Endothelial cell of umbilical vein (primary cell): Measurements from ENCODE around the gene SLCO3A1. TPM values are rescaled to one million over a fixed set of nuclear protein-coding genes. Genes with fewer than 3 reads are reported as not detected.

Experiments
- BruUV-seq: library from RNA; stranded (reverse); fragments of 400-500 nt; replicated peaks from 2 replicates; lab custom pipeline; 2021; lab: Mats Ljungman, UMichigan
- CTCF ChIA-PET: fragments of 300-600, 350-600 bp; sonication (Branson Sonifier 250); formaldehyde crosslinking; loops from one replicate; lab custom pipeline; 2021; ENCODE audit warnings: antibody characterized with exemption, inconsistent platforms; lab: Charles Lee
- POLR2A ChIA-PET: fragments of 300-600, 350-600 bp; sonication (Branson Sonifier 250); formaldehyde crosslinking; loops from one replicate; lab custom pipeline; 2021; ENCODE audit warnings: antibody characterized with exemption, inconsistent platforms; lab: Charles Lee
- DNase-seq: peaks from one replicate; pipeline ENCODE4 v3.0.0-alpha.2; 2011; ENCODE audit warnings: low read depth, low spot score
- FAIRE-seq: peaks from 2 replicates; lab custom pipeline; 2011; peaks lifted over from hg19 to GRCh38; lab: Jason Lieb, UNC
- H2AFZ ChIP-seq: 2 replicates; pipeline ENCODE4 v1.6.0; 2012; ENCODE audit warnings: low read depth, low read length, control low read depth, inconsistent platforms
- H3K27ac ChIP-seq: 2 replicates; pipeline ENCODE4 v1.5.1; 2011; ENCODE audit warnings: low read depth, mild to moderate bottlenecking, control low read depth, low read length, moderate library complexity; ENCODE audit not compliant: insufficient read depth
- H3K27me3 ChIP-seq, 2 experiments: 2 replicates each; pipeline versions ENCODE4 v1.6.0 to v1.6.1; 2011; ENCODE audit warnings: low read length in 2 of 2, mixed read lengths in 1 of 2; ENCODE audit not compliant: control insufficient read depth in 2 of 2, insufficient read depth in 2 of 2
- H3K36me3 ChIP-seq, 2 experiments: 2 replicates in 1 of 2; 3 replicates in 1 of 2; pipeline ENCODE4 v1.5.1; 2011; ENCODE audit warnings: low read length in 2 of 2, mild to moderate bottlenecking in 1 of 2, moderate library complexity in 1 of 2; ENCODE audit not compliant: control insufficient read depth in 2 of 2, insufficient read depth in 2 of 2; ENCODE audit errors: extremely low read depth in 1 of 2
- H3K4me1 ChIP-seq: 3 replicates; pipeline ENCODE4 v1.5.1; 2011; ENCODE audit warnings: mild to moderate bottlenecking, low read length; ENCODE audit not compliant: control insufficient read depth, insufficient read depth; ENCODE audit errors: extremely low read depth
- H3K4me2 ChIP-seq: 2 replicates; pipeline ENCODE4 v1.6.1; 2011; ENCODE audit warnings: low read length, control low read depth, mixed read lengths; ENCODE audit not compliant: insufficient read depth
- H3K4me3 ChIP-seq, 3 experiments: fragments of 200-600 bp in 1 of 3; sonication (generic), shearing (Covaris generic) in 1 of 3; replicated peaks in 1 of 3; 2 replicates each; pipeline ENCODE4 v1.5.1; 2011 to 2016; ENCODE audit warnings: control low read depth in 3 of 3, low read length in 3 of 3, mild to moderate bottlenecking in 2 of 3, inconsistent platforms in 1 of 3, low read depth in 1 of 3, moderate library complexity in 1 of 3; ENCODE audit not compliant: insufficient read depth in 1 of 3
- H3K79me2 ChIP-seq: 2 replicates; pipeline ENCODE4 v1.6.0; 2012; ENCODE audit warnings: low read length, inconsistent platforms; ENCODE audit not compliant: control insufficient read depth, insufficient read depth
- H3K9ac ChIP-seq: replicated peaks from 2 replicates; pipeline ENCODE3; 2011; ENCODE audit warnings: low read length, control low read depth; ENCODE audit not compliant: insufficient read depth; ENCODE audit errors: extremely low read depth
- H3K9me1 ChIP-seq: replicated peaks from 3 replicates; pipeline ENCODE4 v1.6.0; 2011; ENCODE audit warnings: mild to moderate bottlenecking, low read length; ENCODE audit not compliant: control insufficient read depth, insufficient read depth; ENCODE audit errors: extremely low read depth
- H3K9me3 ChIP-seq: replicated peaks from 2 replicates; pipeline ENCODE4 v1.5.1; 2012; ENCODE audit warnings: low read length, inconsistent platforms; ENCODE audit not compliant: control insufficient read depth, insufficient read depth
- H4K20me1 ChIP-seq: replicated peaks from 2 replicates; pipeline ENCODE3; 2011; ENCODE audit warnings: mild to moderate bottlenecking, low read length; ENCODE audit not compliant: control insufficient read depth, insufficient read depth; ENCODE audit errors: extremely low read depth
- EZH2 ChIP-seq: IDR thresholded peaks from 2 replicates; pipeline ENCODE4 v1.6.1; 2012; ENCODE audit warnings: borderline replicate concordance, low read depth, mild to moderate bottlenecking, moderate library complexity, low read length, inconsistent platforms; ENCODE audit not compliant: severe bottlenecking
- FOS ChIP-seq: IDR thresholded peaks from 2 replicates; pipeline ENCODE4 v1.6.1; 2011; ENCODE audit warnings: mild to moderate bottlenecking, low read length, moderate library complexity, borderline replicate concordance; ENCODE audit not compliant: insufficient read depth
- GATA2 ChIP-seq: IDR thresholded peaks from 2 replicates; pipeline ENCODE4 v1.7.0; 2011; ENCODE audit warnings: low read depth, mild to moderate bottlenecking, moderate library complexity, mixed read lengths, low read length; ENCODE audit not compliant: insufficient read length, insufficient read depth
- JUN ChIP-seq: IDR thresholded peaks from 2 replicates; pipeline ENCODE4 v1.6.1; 2011; ENCODE audit warnings: borderline replicate concordance, low read depth; ENCODE audit not compliant: insufficient read length, insufficient read depth
- MAX ChIP-seq: IDR thresholded peaks from 2 replicates; pipeline ENCODE4 v1.6.1; 2011; ENCODE audit not compliant: insufficient read depth, insufficient read length
- MYC ChIP-seq: IDR thresholded peaks from one replicate; pipeline ENCODE4 v1.6.1; 2011; ENCODE audit warnings: mild to moderate bottlenecking, low read depth, low read length
- POLR2A ChIP-seq: IDR thresholded peaks from 2 replicates; pipeline ENCODE4 v1.6.1; 2012; ENCODE audit warnings: low read depth, mild to moderate bottlenecking, control low read depth, low read length
- POLR2AphosphoS5 ChIP-seq: IDR thresholded peaks from 2 replicates; pipeline ENCODE4 v1.6.1; 2012; ENCODE audit warnings: low read depth, mild to moderate bottlenecking, control low read depth, low read length, moderate library complexity; ENCODE audit not compliant: insufficient read depth
- dilution Hi-C: fragments of 300-500 bp; cut with MboI; formaldehyde crosslinking; loops from one replicate; pipeline ENCODE4 v1.15.0; 2019; ENCODE audit warnings: low sequenced_read_pairs; ENCODE audit not compliant: extremely low pct_ligation_motif_present
- intact Hi-C: fragments of 100-400 bp; cut with micrococcal nuclease; formaldehyde crosslinking; loops from one replicate; pipeline ENCODE4 v1.10.0; 2022
- polyA plus RNA-seq, 4 experiments: library from polyadenylated mRNA; depleted of rRNA in 3 of 4; stranded (reverse) in 3 of 4; unstranded in 1 of 4; fragments of >200 nt; gene quantifications; 2 replicates each; pipeline versions ENCODE4 v1.2.1 to v1.2.3, GENCODE V29; 2011 to 2012; ENCODE audit warnings: missing spikeins in 1 of 4
- total RNA-seq: library from RNA; stranded (reverse); gene quantifications from 2 replicates; pipeline ENCODE4 v1.2.3, GENCODE V29; 2021
- TF ChIP-seq, protein P1 (sequence below), 2 donors: IDR thresholded peaks; 1 replicate in 1 of 2; 2 replicates in 1 of 2; pipeline ENCODE4 v1.5.1; 2011; ENCODE audit warnings: low read length in 2 of 2, mild to moderate bottlenecking in 2 of 2, moderate library complexity in 2 of 2, control low read depth in 1 of 2, inconsistent platforms in 1 of 2, low read depth in 1 of 2; ENCODE audit not compliant: insufficient read depth in 1 of 2; ENCODE audit errors: extremely low read depth in 1 of 2

Gene SLCO3A1
- total and polyA plus RNA-seq, 2 donors (not counting 3 experiments of a cell fraction or from before 2014, with no cell fraction given): 0.88 to 0.92 TPM

DNA sequence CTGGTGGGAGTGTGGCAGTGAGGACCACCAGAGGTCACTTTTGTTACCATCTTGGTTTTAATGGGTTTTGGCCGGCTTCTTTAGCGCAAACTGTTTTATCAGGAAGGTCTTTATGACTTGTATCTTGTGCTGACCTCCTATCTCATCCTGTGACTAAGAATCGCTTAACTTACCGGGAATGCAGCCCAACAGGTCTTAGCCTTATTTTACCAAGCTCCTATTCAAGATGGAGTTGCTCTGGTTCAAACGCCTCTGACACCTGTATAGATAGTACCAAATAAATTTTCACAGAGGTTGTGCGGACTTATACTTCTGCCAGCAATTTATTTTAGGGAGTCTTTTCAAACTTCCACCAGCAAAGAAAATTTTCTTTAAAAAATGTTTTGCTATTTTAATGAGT, 13.6 kb upstream of the SLCO3A1 start:
- Histone ChIP-seq H2AFZ (no peak overlapping the region), H3K9me1 (no peaks in the 10 kb centered on the region), H3K4me1 (no peaks in the 10 kb centered on the region), H3K36me3 (no peaks in the 10 kb centered on the region), H3K4me2 (no peak overlapping the region), H3K9me3 (no peaks in the 10 kb centered on the region), H3K27me3 (no peaks in the 10 kb centered on the region), H4K20me1 (no peaks in the 10 kb centered on the region), H3K9ac (no peak overlapping the region), H3K4me3 (no peak overlapping the region), H3K79me2 (no peaks in the 10 kb centered on the region), H3K27ac (no peak overlapping the region)
- intact Hi-C loops: no loop called here
- dilution Hi-C loops: no loop called here
- no TSS peak for BruUV-seq
- ChIA-PET CTCF (no interaction called here), POLR2A (no interaction called here)
- FAIRE-seq (no peak), DNase-seq (no peak)
- TF ChIP-seq MAX (no peak), GATA2 (no peak), FOS (no peak), MYC (no peak), POLR2AphosphoS5 (no peak), POLR2A (no peak), EZH2 (no peak), JUN (no peak)
- TF ChIP-seq, protein P1, sequence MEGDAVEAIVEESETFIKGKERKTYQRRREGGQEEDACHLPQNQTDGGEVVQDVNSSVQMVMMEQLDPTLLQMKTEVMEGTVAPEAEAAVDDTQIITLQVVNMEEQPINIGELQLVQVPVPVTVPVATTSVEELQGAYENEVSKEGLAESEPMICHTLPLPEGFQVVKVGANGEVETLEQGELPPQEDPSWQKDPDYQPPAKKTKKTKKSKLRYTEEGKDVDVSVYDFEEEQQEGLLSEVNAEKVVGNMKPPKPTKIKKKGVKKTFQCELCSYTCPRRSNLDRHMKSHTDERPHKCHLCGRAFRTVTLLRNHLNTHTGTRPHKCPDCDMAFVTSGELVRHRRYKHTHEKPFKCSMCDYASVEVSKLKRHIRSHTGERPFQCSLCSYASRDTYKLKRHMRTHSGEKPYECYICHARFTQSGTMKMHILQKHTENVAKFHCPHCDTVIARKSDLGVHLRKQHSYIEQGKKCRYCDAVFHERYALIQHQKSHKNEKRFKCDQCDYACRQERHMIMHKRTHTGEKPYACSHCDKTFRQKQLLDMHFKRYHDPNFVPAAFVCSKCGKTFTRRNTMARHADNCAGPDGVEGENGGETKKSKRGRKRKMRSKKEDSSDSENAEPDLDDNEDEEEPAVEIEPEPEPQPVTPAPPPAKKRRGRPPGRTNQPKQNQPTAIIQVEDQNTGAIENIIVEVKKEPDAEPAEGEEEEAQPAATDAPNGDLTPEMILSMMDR (IDR thresholded peaks at IDR 0.05; ENCODE audit: extremely low read depth in 1 of 2, insufficient read depth in 1 of 2, low read depth in 1 of 2, low read length in 2 of 2): no peak
